ENCODE measurements around the gene LRRC59.

GRCh38 chr17:50356892-50357510, 40.3 kb downstream of the LRRC59 start:
- TF ChIP-seq ZFP3 (CRISPR knock-in tag; IDR thresholded peaks at IDR 0.05) = no peak
- TF ChIP-seq CSDC2 (CRISPR knock-in tag; IDR thresholded peaks at IDR 0.05) = no peak
- no peak for TF ChIP-seq ZNF8 (CRISPR knock-in tag; IDR thresholded peaks at IDR 0.05)
- no peak for TF ChIP-seq CREB5 (CRISPR knock-in tag; IDR thresholded peaks at IDR 0.05; ENCODE audit: low read depth)
- TF ChIP-seq ARNTL (CRISPR knock-in tag; IDR thresholded peaks at IDR 0.05; ENCODE audit: borderline replicate concordance, low read depth) = no peak
- no peak for TF ChIP-seq POU6F1 (CRISPR knock-in tag; IDR thresholded peaks at IDR 0.05; ENCODE audit: borderline replicate concordance, low read depth)
- TF ChIP-seq, protein P1, sequence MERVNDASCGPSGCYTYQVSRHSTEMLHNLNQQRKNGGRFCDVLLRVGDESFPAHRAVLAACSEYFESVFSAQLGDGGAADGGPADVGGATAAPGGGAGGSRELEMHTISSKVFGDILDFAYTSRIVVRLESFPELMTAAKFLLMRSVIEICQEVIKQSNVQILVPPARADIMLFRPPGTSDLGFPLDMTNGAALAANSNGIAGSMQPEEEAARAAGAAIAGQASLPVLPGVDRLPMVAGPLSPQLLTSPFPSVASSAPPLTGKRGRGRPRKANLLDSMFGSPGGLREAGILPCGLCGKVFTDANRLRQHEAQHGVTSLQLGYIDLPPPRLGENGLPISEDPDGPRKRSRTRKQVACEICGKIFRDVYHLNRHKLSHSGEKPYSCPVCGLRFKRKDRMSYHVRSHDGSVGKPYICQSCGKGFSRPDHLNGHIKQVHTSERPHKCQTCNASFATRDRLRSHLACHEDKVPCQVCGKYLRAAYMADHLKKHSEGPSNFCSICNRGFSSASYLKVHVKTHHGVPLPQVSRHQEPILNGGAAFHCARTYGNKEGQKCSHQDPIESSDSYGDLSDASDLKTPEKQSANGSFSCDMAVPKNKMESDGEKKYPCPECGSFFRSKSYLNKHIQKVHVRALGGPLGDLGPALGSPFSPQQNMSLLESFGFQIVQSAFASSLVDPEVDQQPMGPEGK (CRISPR knock-in tag; IDR thresholded peaks at IDR 0.05; ENCODE audit: borderline replicate concordance) = no peak
- no peak for TF ChIP-seq TSHZ2 (CRISPR knock-in tag; IDR thresholded peaks at IDR 0.05)
